K562 (cell line): ENCODE data around the gene GINS2. TPM values are rescaled to one million over a fixed set of nuclear protein-coding genes. Genes with fewer than 3 reads are reported as not detected.

Source experiments
- CBX1 ChIP-seq: sonication (generic); IDR thresholded peaks from 2 replicates; pipeline ENCODE4 v1.6.1; 2016; ENCODE audit warnings: antibody characterized with exemption, low read depth, mild to moderate bottlenecking
- CCNT2 ChIP-seq: IDR thresholded peaks from 2 replicates; pipeline ENCODE4 v1.6.1; 2011; ENCODE audit warnings: borderline replicate concordance, low read depth, mild to moderate bottlenecking, moderate library complexity, mixed read lengths, low read length; ENCODE audit not compliant: insufficient read length; ENCODE audit errors: extremely low read depth
- E2F6 ChIP-seq, 2 experiments: IDR thresholded peaks; 2 replicates each; pipeline ENCODE4 v1.6.1; 2011; ENCODE audit warnings: borderline replicate concordance in 1 of 2, control low read depth in 1 of 2, low read depth in 1 of 2, low read length in 1 of 2, mild to moderate bottlenecking in 1 of 2, mixed read lengths in 1 of 2, moderate library complexity in 1 of 2; ENCODE audit not compliant: insufficient read depth in 1 of 2, insufficient read length in 1 of 2, poor library complexity in 1 of 2, severe bottlenecking in 1 of 2; ENCODE audit errors: extremely low read depth in 1 of 2
- EGR1 ChIP-seq: fragments of 450-650 bp; conservative IDR thresholded peaks from 2 replicates; pipeline ENCODE4 v1.6.1; 2017; ENCODE audit warnings: mild to moderate bottlenecking
- HNRNPK ChIP-seq: fragments of 200-400 bp; formaldehyde crosslinking; IDR thresholded peaks from one replicate; pipeline ENCODE4 v1.6.1; 2018; ENCODE audit warnings: mild to moderate bottlenecking, low read depth, low read length; ENCODE audit not compliant: poor library complexity, severe bottlenecking
- KDM5B ChIP-seq: fragments of 200-600 bp; sonication (generic); IDR thresholded peaks from 2 replicates; pipeline ENCODE4 v1.6.1; 2012; ENCODE audit warnings: low read depth, mild to moderate bottlenecking, moderate library complexity, low read length, control low read depth, inconsistent platforms; ENCODE audit not compliant: insufficient replicate concordance
- MAZ ChIP-seq, 2 experiments: fragments of 450-650 bp in 1 of 2; sonication (generic) in 1 of 2; formaldehyde crosslinking; IDR thresholded peaks in 1 of 2; conservative IDR thresholded peaks in 1 of 2; 2 replicates each; pipeline versions ENCODE4 v1.4.0 to v1.5.0; 2020; ENCODE audit warnings: mild to moderate bottlenecking in 1 of 2, missing genetic modification reagents in 1 of 2
- NCOA1 ChIP-seq: fragments of 450-650 bp; IDR thresholded peaks from 2 replicates; pipeline ENCODE4 v1.6.1; 2016; ENCODE audit warnings: low read depth
- PCBP1 ChIP-seq: fragments of 200-400 bp; formaldehyde crosslinking; IDR thresholded peaks from 2 replicates; pipeline ENCODE4 v1.6.1; 2018; ENCODE audit warnings: mild to moderate bottlenecking, low read depth, low read length; ENCODE audit not compliant: poor library complexity, severe bottlenecking
- RBM34 ChIP-seq: fragments of 200-400 bp; formaldehyde crosslinking; IDR thresholded peaks from 2 replicates; pipeline ENCODE4 v1.6.1; 2018; ENCODE audit warnings: low read length, borderline replicate concordance; ENCODE audit not compliant: insufficient read depth
- SMAD4 ChIP-seq: fragments of 250-450 bp; sonication (Bioruptor Pico); conservative IDR thresholded peaks from 2 replicates; pipeline ENCODE4 v1.8.0; 2021; ENCODE audit warnings: inconsistent platforms, mild to moderate bottlenecking, moderate library complexity
- TEAD4 ChIP-seq, 2 experiments: sonication (generic) in 1 of 2; formaldehyde crosslinking in 1 of 2; IDR thresholded peaks; 2 replicates each; pipeline versions ENCODE4 v1.6.1 to v1.8.0; 2012 to 2022; ENCODE audit warnings: borderline replicate concordance in 1 of 2, inconsistent platforms in 1 of 2, low read length in 1 of 2, mild to moderate bottlenecking in 1 of 2, missing genetic modification reagents in 1 of 2
- THRB ChIP-seq: fragments of 450-650 bp; formaldehyde crosslinking; conservative IDR thresholded peaks from 2 replicates; pipeline ENCODE4 v1.4.0; 2022; ENCODE audit warnings: mild to moderate bottlenecking, missing genetic modification characterization
- ZFP36 ChIP-seq: fragments of 150-350 bp; IDR thresholded peaks from 2 replicates; pipeline ENCODE4 v1.6.1; 2018; ENCODE audit warnings: low read length, low read depth; ENCODE audit not compliant: partially characterized antibody
- ZKSCAN3 ChIP-seq: fragments of 250-450 bp; sonication (Bioruptor Pico); IDR thresholded peaks from 2 replicates; pipeline ENCODE4 v1.4.0; 2020
- polyA plus RNA-seq, 8 experiments: library from polyadenylated mRNA; depleted of rRNA in 4 of 8; stranded (reverse) in 5 of 8; unstranded in 3 of 8; fragments of >200 nt; fragmentation: Nextera tagmentation in 2 of 8; fragmentation: Illumina TruSeq in 1 of 8; extraction: Ambion mirVana in 2 of 8; extraction: Trizol in 1 of 8; gene quantifications; 2 replicates each; pipeline versions ENCODE4 v1.2.1 to v1.2.3, GENCODE V29; 2011 to 2014; ENCODE audit warnings: inconsistent platforms in 1 of 8, missing spikeins in 1 of 8
- total RNA-seq, 7 experiments: library from RNA; depleted of rRNA in 6 of 7; stranded (reverse); fragments of >200 nt in 6 of 7; fragmentation: Illumina TruSeq in 2 of 7; extraction: Trizol in 2 of 7; gene quantifications; 2 replicates each; pipeline versions ENCODE4 v1.2.1 to v1.2.3, GENCODE V29; 2011 to 2021; ENCODE audit warnings: low replicate concordance in 1 of 7
- TF ChIP-seq, protein P1 (sequence below), 2 experiments: fragments of 450-650 bp; conservative IDR thresholded peaks; 2 replicates each; pipeline ENCODE4 v1.6.1; 2017; ENCODE audit warnings: mild to moderate bottlenecking in 2 of 2, moderate library complexity in 2 of 2
- TF ChIP-seq, protein P2 (sequence below): fragments of 200-800 bp; sonication (Bioruptor generic); IDR thresholded peaks from 2 replicates; pipeline ENCODE4 v1.6.1; 2017; ENCODE audit warnings: missing genetic modification characterization, missing compliant biosample characterization

The GINS2 gene
- total and polyA plus RNA-seq, 9 of the 15 experiments (the other 6 are each of a cell fraction or from before 2014, with no cell fraction given), result 40.4 to 76.2 (median 44.6) TPM

DNA sequence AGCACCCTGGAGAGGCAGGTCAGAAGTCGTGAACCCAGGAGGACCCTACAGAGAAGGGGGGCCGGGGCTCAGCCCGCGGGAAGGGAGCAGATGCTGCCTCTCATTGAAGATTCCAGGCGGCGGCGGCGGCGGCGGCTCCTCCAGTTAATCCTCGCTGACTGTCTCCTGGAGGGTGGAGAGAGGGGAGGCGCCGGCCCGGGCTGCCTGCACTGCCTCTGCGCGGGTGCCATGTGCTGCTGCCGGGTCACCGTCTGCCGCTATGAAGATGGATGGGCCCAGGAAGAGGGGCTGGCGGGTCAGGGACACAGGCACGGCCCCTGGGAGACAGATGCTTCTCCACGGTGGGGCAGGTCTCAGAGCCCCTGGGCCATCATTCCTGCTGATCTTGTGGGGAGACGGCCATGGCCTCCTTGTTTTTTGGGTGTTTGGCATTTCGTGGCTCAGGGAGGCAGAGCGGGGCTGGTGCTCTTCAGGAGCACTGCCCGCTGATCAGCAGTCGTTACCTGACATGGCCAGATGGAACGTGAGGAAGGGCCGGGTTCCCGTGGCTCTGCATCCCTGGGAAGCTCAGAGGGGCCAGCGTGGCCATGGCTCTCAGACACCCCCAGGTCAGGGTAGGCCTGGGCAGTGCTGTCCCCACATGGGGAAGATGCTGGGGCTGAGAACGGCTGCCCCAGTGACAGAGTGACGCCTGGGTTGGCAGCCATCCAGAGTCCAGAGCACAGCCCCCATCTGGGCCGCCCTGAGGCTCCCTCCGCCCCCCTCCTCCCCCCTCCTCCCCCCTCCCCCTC, 36.1 kb downstream of the GINS2 start (continued):
- TF ChIP-seq TEAD4 (IDR thresholded peaks at IDR 0.05; ENCODE audit: low read length), result 0 out of 2 replicates have a peak, but pooled peaks have one; percentile 7
- TF ChIP-seq TEAD4 (CRISPR knock-in tag; IDR thresholded peaks at IDR 0.05; ENCODE audit: borderline replicate concordance), result no peak
- TF ChIP-seq EGR1, result no peak
- TF ChIP-seq HNRNPK, result peak; percentile 67
- TF ChIP-seq, protein P1, sequence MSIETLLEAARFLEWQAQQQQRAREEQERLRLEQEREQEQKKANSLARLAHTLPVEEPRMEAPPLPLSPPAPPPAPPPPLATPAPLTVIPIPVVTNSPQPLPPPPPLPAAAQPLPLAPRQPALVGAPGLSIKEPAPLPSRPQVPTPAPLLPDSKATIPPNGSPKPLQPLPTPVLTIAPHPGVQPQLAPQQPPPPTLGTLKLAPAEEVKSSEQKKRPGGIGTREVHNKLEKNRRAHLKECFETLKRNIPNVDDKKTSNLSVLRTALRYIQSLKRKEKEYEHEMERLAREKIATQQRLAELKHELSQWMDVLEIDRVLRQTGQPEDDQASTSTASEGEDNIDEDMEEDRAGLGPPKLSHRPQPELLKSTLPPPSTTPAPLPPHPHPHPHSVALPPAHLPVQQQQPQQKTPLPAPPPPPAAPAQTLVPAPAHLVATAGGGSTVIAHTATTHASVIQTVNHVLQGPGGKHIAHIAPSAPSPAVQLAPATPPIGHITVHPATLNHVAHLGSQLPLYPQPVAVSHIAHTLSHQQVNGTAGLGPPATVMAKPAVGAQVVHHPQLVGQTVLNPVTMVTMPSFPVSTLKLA (conservative IDR thresholded peaks at IDR 0.05), result 0 out of 4 replicates have a peak, but pooled peaks of 1 of the 2 experiments have one; percentile 27
- TF ChIP-seq RBM34, result no peak
- TF ChIP-seq, protein P2, sequence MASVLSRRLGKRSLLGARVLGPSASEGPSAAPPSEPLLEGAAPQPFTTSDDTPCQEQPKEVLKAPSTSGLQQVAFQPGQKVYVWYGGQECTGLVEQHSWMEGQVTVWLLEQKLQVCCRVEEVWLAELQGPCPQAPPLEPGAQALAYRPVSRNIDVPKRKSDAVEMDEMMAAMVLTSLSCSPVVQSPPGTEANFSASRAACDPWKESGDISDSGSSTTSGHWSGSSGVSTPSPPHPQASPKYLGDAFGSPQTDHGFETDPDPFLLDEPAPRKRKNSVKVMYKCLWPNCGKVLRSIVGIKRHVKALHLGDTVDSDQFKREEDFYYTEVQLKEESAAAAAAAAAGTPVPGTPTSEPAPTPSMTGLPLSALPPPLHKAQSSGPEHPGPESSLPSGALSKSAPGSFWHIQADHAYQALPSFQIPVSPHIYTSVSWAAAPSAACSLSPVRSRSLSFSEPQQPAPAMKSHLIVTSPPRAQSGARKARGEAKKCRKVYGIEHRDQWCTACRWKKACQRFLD (CRISPR knock-in tag), result no peak
- TF ChIP-seq CCNT2, result peak; percentile 10
- TF ChIP-seq PCBP1, result peak; percentile 85
- TF ChIP-seq KDM5B, result no peak
- TF ChIP-seq CBX1, result 0 out of 2 replicates have a peak, but pooled peaks have one; percentile 23
- TF ChIP-seq E2F6 (IDR thresholded peaks at IDR 0.05; ENCODE audit: borderline replicate concordance in 1 of 2, extremely low read depth in 1 of 2, insufficient read depth in 1 of 2, insufficient read length in 1 of 2, low read depth in 1 of 2, low read length in 1 of 2, poor library complexity in 1 of 2, severe bottlenecking in 1 of 2), result peak in 1 of 2 experiments; percentile 41
- TF ChIP-seq ZFP36, result no peak
- peak in 1 of 2 experiments; percentile 34; a peak in 1 of 4 replicates for TF ChIP-seq MAZ (CRISPR knock-in tag; conservative IDR thresholded peaks at IDR 0.05 in 1 of 2, IDR thresholded peaks at IDR 0.05 in 1 of 2)
- no peak for TF ChIP-seq THRB (CRISPR knock-in tag)
- TF ChIP-seq ZKSCAN3 (CRISPR knock-in tag), result no peak
- TF ChIP-seq SMAD4 (CRISPR knock-in tag), result 0 out of 2 replicates have a peak, but pooled peaks have one; percentile 17
- no peak for TF ChIP-seq NCOA1
